Measurements from ENCODE around the gene AOAH.

GRCh38 chr7:36512616-36513015, 211.7 kb downstream of the AOAH start:
- no peak for TF ChIP-seq CTCF (IDR thresholded peaks at IDR 0.05)
- TF ChIP-seq POLR2AphosphoS5 (IDR thresholded peaks at IDR 0.05; ENCODE audit: insufficient read depth in 1 of 2, low read depth in 1 of 2): no peak
- TF ChIP-seq POLR2A (IDR thresholded peaks at IDR 0.05): no peak
